ENCODE data around the gene VIPR2.

VIPR2 gene

GRCh38 chr7:159148430-159149395 is 4.0 kb upstream of the VIPR2 start:
- TF ChIP-seq SPI1 (IDR thresholded peaks at IDR 0.05; ENCODE audit: low read depth, low read length) (no peak), POU2F2 (IDR thresholded peaks at IDR 0.05; ENCODE audit: low read depth, low read length) (no peak), TAF1 (IDR thresholded peaks at IDR 0.05; ENCODE audit: low read depth, low read length) (no peak), POLR2A (IDR thresholded peaks at IDR 0.05; ENCODE audit: low read depth, low read length) (no peak), PAX5 (IDR thresholded peaks at IDR 0.05; ENCODE audit: insufficient read depth, low read length, severe bottlenecking) (no peak), POLR2AphosphoS5 (IDR thresholded peaks at IDR 0.05; ENCODE audit: low read depth, low read length) (no peak)
- FAIRE-seq: no peak
- no peak for DNase-seq (ENCODE audit: insufficient read length, low spot score)

- FAIRE-seq (no peak), DNase-seq (ENCODE audit: insufficient read length, low spot score) (no peak)
- no peak for TF ChIP-seq TAF1 (IDR thresholded peaks at IDR 0.05; ENCODE audit: low read depth, low read length)
- TF ChIP-seq PAX5 (IDR thresholded peaks at IDR 0.05; ENCODE audit: insufficient read depth, low read length, severe bottlenecking): no peak
- TF ChIP-seq POLR2A (IDR thresholded peaks at IDR 0.05; ENCODE audit: low read depth, low read length): no peak
- TF ChIP-seq SPI1 (IDR thresholded peaks at IDR 0.05; ENCODE audit: low read depth, low read length): no peak
- TF ChIP-seq POU2F2 (IDR thresholded peaks at IDR 0.05; ENCODE audit: low read depth, low read length): no peak
- TF ChIP-seq POLR2AphosphoS5 (IDR thresholded peaks at IDR 0.05; ENCODE audit: low read depth, low read length): no peak
These were observed 3.0 kb upstream of the VIPR2 start for GRCh38 chr7:159147687-159148086.

- FAIRE-seq (no peak), DNase-seq (ENCODE audit: insufficient read length, low spot score) (no peak)
- TF ChIP-seq POU2F2 (IDR thresholded peaks at IDR 0.05; ENCODE audit: low read depth, low read length): no peak
- TF ChIP-seq SPI1 (IDR thresholded peaks at IDR 0.05; ENCODE audit: low read depth, low read length): no peak
- no peak for TF ChIP-seq POLR2A (IDR thresholded peaks at IDR 0.05; ENCODE audit: low read depth, low read length)
- no peak for TF ChIP-seq PAX5 (IDR thresholded peaks at IDR 0.05; ENCODE audit: insufficient read depth, low read length, severe bottlenecking)
- no peak for TF ChIP-seq POLR2AphosphoS5 (IDR thresholded peaks at IDR 0.05; ENCODE audit: low read depth, low read length)
- no peak for TF ChIP-seq TAF1 (IDR thresholded peaks at IDR 0.05; ENCODE audit: low read depth, low read length)
These were observed 2.6 kb upstream of the VIPR2 start for GRCh38 chr7:159147246-159147645.

- TF ChIP-seq POU2F2 (IDR thresholded peaks at IDR 0.05; ENCODE audit: low read depth, low read length): no peak
- TF ChIP-seq TAF1 (IDR thresholded peaks at IDR 0.05; ENCODE audit: low read depth, low read length): no peak
- TF ChIP-seq POLR2A (IDR thresholded peaks at IDR 0.05; ENCODE audit: low read depth, low read length): no peak
- no peak for TF ChIP-seq PAX5 (IDR thresholded peaks at IDR 0.05; ENCODE audit: insufficient read depth, low read length, severe bottlenecking)
- TF ChIP-seq SPI1 (IDR thresholded peaks at IDR 0.05; ENCODE audit: low read depth, low read length): no peak
- TF ChIP-seq POLR2AphosphoS5 (IDR thresholded peaks at IDR 0.05; ENCODE audit: low read depth, low read length): no peak
- FAIRE-seq (peak; percentile 13), DNase-seq (ENCODE audit: insufficient read length, low spot score) (no peak)
These were observed 1.6 kb upstream of the VIPR2 start for GRCh38 chr7:159146084-159146858.

GRCh38 chr7:159145490-159145855 is 806 bp upstream of the VIPR2 start:
- TF ChIP-seq POLR2AphosphoS5 (IDR thresholded peaks at IDR 0.05; ENCODE audit: low read depth, low read length) (no peak), PAX5 (IDR thresholded peaks at IDR 0.05; ENCODE audit: insufficient read depth, low read length, severe bottlenecking) (no peak), TAF1 (IDR thresholded peaks at IDR 0.05; ENCODE audit: low read depth, low read length) (no peak), POLR2A (IDR thresholded peaks at IDR 0.05; ENCODE audit: low read depth, low read length) (no peak), SPI1 (IDR thresholded peaks at IDR 0.05; ENCODE audit: low read depth, low read length) (no peak), POU2F2 (IDR thresholded peaks at IDR 0.05; ENCODE audit: low read depth, low read length) (no peak)
- DNase-seq (ENCODE audit: insufficient read length, low spot score): no peak
- no peak for FAIRE-seq

GRCh38 chr7:159143780-159144757 is 598 bp downstream of the VIPR2 start:
- DNase-seq (ENCODE audit: insufficient read length, low spot score) (no peak), FAIRE-seq (no peak)
- no peak for TF ChIP-seq SPI1 (IDR thresholded peaks at IDR 0.05; ENCODE audit: low read depth, low read length)
- TF ChIP-seq TAF1 (IDR thresholded peaks at IDR 0.05; ENCODE audit: low read depth, low read length): no peak
- TF ChIP-seq PAX5 (IDR thresholded peaks at IDR 0.05; ENCODE audit: insufficient read depth, low read length, severe bottlenecking): no peak

GRCh38 chr7:159142730-159143129 is 1.9 kb downstream of the VIPR2 start:
- DNase-seq (ENCODE audit: insufficient read length, low spot score) (no peak), FAIRE-seq (no peak)
- TF ChIP-seq POLR2AphosphoS5 (IDR thresholded peaks at IDR 0.05; ENCODE audit: low read depth, low read length) (no peak), POU2F2 (IDR thresholded peaks at IDR 0.05; ENCODE audit: low read depth, low read length) (no peak), PAX5 (IDR thresholded peaks at IDR 0.05; ENCODE audit: insufficient read depth, low read length, severe bottlenecking) (no peak)

- no peak for TF ChIP-seq POLR2AphosphoS5 (IDR thresholded peaks at IDR 0.05; ENCODE audit: low read depth, low read length)
- FAIRE-seq (no peak), DNase-seq (ENCODE audit: insufficient read length, low spot score) (no peak)
These were observed 2.5 kb downstream of the VIPR2 start for GRCh38 chr7:159142199-159142598.

- FAIRE-seq (no peak), DNase-seq (ENCODE audit: insufficient read length, low spot score) (no peak)
- TF ChIP-seq PAX5 (IDR thresholded peaks at IDR 0.05; ENCODE audit: insufficient read depth, low read length, severe bottlenecking): no peak
These were observed 3.0 kb downstream of the VIPR2 start for GRCh38 chr7:159141660-159142059.
